G401.6 (cell line): ENCODE results near the gene TBC1D32.
"Not testable (repeated sequence)": the region's sequence is repeated elsewhere in the genome, so short reads cannot be mapped to it uniquely, and the experiment has no call there.

Experiments used
- FAIRE-seq: peaks from 2 replicates; lab custom pipeline; 2012; peaks lifted over from hg19 to GRCh38; lab: Jason Lieb, UNC

The TBC1D32 gene

GRCh38 chr6:121106962-121107361 is 227.3 kb downstream of the TBC1D32 start:
- FAIRE-seq, result peak; percentile 73

GRCh38 chr6:121105461-121105860 is 228.8 kb downstream of the TBC1D32 start:
- FAIRE-seq, result no peak

GRCh38 chr6:121093928-121094327 is 240.4 kb downstream of the TBC1D32 start:
- no peak for FAIRE-seq

- no peak for FAIRE-seq
Measured at GRCh38 chr6:121090492-121090891, 243.8 kb downstream of the TBC1D32 start.

GRCh38 chr6:121086876-121087275 is 247.4 kb downstream of the TBC1D32 start:
- no peak for FAIRE-seq

GRCh38 chr6:121076119-121076518 is 258.2 kb downstream of the TBC1D32 start:
- FAIRE-seq, result no peak

- not testable (repeated sequence) for FAIRE-seq
Measured at GRCh38 chr6:121068749-121069148, 265.5 kb downstream of the TBC1D32 start.

GRCh38 chr6:121067381-121067780 is 266.9 kb downstream of the TBC1D32 start:
- FAIRE-seq, result no peak

- no peak for FAIRE-seq
Measured at GRCh38 chr6:121064345-121064744, 269.9 kb downstream of the TBC1D32 start.

- FAIRE-seq, result peak; percentile 95
Measured at GRCh38 chr6:121055572-121056163, 278.6 kb downstream of the TBC1D32 start.

- not testable (repeated sequence) for FAIRE-seq
Measured at GRCh38 chr6:121048593-121048992, 285.7 kb downstream of the TBC1D32 start.

GRCh38 chr6:121044905-121045304 is 289.4 kb downstream of the TBC1D32 start:
- FAIRE-seq, result not testable (repeated sequence)

- not testable (repeated sequence) for FAIRE-seq
Measured at GRCh38 chr6:121043706-121044105, 290.6 kb downstream of the TBC1D32 start.

GRCh38 chr6:121043211-121043610 is 291.1 kb downstream of the TBC1D32 start:
- not testable (repeated sequence) for FAIRE-seq

GRCh38 chr6:121042766-121043165 is 291.5 kb downstream of the TBC1D32 start:
- FAIRE-seq, result no peak

- FAIRE-seq, result no peak
Measured at GRCh38 chr6:121040831-121041230, 293.4 kb downstream of the TBC1D32 start.

GRCh38 chr6:121033091-121033490 is 301.2 kb downstream of the TBC1D32 start:
- peak; percentile 94 for FAIRE-seq

- FAIRE-seq, result no peak
Measured at GRCh38 chr6:121032268-121033006, 301.8 kb downstream of the TBC1D32 start.
